NCI-H82 (cell line): Measurements from ENCODE around the gene SH3PXD2B.
"Not testable (repeated sequence)": the region's sequence is repeated elsewhere in the genome, so short reads cannot be mapped to it uniquely, and the experiment has no call there.

Experiments used
- DNase-seq: peaks from one replicate; lab custom pipeline; 2025; lab: John Stamatoyannopoulos, UW

Gene SH3PXD2B

DNA sequence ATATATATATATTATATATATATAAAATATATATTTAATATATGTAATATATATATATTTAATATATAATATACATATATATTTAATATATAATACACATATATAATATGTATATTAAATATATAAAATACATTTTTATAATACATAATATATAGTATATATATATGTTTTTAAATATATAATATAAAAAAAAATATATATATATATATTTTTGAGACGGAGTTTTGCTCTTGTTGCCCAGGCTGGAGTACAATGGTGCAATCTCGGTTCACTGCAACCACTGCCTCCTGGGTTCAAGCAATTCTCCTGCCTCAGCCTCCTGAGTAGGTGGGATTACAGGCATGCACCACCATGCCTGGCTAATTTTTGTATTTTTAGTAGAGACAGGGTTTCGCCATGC lies 85.6 kb downstream of the SH3PXD2B start:
- DNase-seq, result not testable (repeated sequence)

DNA sequence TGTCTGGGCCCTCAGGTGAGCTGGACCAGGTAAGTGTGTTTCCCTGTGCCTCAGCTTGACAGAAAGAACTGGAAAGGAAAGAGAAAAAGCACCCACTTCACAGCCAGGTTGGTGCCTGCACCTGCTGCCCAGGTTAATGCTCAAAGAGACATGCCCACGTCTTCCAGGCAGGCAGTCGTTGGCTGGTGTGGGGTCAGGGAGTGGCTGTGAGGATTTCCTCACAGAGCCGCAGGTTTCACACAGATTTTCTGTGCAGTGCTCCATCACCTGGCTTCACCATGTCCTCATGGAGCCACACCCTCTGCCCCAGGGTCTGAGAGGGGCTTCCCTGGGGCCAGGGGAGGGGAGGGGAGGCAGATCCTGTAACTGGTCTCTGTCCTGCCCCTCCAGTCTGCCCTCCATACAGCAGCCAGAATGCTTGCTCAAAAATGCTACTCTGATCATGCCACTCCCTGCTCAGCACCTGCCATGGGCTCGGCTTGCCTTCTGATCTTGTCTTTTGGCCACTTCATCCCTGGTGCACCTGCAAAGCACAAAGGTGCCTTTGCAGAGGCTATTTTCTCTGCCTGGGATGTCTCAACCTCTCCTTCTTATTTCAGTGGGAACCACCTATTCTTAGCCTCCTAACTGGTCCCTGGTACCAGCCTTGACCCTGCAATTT lies 88.2 kb downstream of the SH3PXD2B start:
- DNase-seq, result no peak

DNA sequence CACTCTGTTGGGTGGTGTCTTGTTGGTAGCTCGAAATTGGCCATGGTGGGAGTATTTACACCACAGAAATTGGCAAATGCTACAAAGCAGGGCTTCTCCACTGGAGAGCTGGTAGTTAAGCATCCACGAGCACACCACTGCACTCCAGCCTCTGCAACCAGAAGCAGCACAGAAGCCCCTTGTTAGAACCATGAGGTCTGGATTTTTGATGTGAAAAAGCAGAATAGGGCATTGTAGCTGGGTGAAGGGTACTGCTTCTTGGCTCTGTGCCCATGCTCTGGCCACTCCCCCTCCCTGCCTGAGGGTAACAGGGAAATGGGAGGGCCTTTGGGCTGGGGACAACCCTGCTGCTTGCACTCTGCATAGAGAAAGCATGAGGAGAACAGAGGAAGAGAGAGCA lies 89.6 kb downstream of the SH3PXD2B start:
- DNase-seq, result no peak

DNA sequence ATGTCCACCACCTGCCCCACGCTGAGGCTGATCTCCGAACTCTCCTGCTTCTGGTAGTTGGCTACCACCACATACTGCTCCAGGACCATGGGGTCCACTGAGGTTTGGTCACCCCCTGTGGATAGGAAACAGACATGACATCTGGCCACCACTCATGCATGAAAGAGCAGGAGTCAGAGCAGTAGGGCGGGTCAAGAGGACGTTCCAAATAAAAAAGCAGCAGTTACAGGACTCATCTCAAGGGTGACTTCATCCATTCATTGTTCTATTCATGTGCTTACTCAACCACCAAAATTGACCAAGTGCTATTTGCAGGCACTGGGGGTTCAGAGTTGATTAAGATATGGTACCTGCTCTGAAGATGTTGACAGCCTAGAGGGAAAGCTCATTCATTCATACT lies 91.6 kb downstream of the SH3PXD2B start:
- DNase-seq, result no peak

DNA sequence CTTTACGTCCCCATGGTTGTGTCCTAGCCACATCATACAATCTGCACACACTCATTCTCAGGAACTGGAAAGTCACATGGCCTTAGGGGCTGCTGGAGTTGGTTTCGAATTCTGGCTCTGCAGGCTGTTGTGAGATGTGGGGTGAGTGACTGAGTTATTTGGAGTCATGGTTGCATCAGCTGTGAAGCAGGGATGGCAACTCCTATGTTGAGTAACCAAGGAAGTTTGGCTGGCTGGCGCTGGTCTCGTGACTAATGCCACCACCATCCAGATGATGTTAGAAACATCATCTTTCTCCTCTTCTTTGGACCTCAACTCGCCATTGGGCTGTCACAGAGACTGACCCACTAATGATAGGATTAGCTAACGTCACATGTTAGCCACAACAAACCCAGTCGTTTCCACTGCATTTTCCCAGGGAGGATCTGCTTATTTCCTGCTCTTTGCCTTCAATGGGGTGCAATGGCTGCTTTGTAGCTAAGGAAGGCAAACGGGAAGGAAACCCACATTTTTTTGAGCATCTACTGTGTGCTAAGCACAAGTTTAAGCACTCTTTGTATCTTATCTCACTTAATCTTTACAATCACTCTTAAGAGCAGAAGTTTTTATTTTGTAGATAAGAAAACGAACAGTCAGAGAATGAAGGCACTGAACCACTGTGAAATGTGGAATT lies 92.6 kb downstream of the SH3PXD2B start:
- no peak for DNase-seq

DNA sequence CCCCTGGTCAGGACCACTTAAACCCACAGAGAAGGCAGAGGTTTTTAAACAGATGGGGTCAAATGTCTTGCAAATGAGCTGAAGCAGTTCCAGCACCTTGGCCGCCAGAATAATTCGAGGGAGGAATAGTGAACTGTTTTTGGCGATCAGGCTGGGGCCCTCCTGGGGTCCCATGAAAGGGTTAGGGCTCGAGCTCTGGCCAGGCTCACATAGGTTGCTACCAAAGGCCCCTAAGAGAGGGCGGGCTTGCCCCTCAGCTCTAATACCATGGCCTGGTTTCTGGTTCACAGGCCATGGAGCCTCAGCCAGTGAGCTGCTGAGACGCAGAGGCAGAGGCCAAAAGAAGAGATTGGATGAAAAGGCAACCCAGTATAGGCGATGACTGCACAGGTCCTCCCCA lies 96.0 kb downstream of the SH3PXD2B start:
- no peak for DNase-seq

DNA sequence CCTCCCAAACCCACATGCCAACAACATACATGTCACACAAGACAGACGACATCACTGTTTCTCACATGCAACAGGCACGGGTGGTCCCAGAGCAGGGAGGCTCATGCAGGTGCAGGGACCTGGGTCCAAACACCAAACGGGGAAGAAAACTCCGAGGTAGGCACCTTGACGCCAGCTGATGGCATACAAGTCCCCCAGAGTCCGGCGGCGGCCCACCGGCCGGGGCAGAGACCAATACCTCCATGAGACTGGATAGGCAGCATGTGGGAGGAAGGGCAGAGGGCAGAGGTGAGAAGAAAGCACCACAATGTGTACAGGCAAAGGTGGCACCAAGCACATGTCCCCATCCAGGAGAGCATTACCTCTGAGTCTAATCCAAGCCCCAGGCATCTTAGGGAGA lies 97.8 kb downstream of the SH3PXD2B start:
- no peak for DNase-seq

DNA sequence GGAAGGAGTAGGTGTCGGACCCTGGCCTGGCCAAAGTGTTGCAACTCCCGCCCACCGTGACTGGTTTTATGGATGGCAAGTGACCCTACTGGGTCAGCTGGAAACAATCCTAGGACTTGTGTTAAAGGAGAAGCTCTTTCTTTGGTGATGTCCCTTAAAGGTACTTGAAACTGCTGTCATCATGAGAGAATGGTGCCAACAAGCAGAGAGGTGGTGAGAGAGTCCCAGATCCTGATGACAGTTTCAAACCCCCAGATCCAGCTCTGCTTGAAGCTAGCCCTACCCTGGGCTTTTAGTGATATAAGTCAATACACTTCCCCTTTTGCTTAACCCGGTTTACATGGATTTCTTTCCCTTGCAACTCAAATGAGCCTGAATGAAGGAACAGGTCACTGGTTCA lies 98.3 kb downstream of the SH3PXD2B start:
- no peak for DNase-seq

DNA sequence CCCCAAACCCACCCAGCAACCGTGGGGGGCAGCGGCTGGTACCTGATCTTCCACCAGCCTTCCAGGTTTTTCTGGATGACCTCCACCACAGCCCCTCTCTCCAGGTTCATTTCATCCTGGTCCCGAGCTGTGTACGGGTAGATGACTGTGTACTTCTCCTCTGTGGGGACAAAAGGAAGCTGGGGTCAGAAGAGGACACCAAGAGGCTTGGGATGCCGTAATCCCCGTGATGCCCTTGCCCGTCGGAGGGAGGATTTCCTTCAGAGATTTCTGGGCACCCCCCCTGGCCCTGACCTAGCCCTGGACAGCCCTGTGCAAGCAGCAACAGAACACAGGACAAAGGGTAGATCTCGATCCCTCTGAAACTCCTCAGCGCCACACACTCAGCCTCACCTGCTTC lies 100.5 kb downstream of the SH3PXD2B start:
- DNase-seq, result no peak

DNA sequence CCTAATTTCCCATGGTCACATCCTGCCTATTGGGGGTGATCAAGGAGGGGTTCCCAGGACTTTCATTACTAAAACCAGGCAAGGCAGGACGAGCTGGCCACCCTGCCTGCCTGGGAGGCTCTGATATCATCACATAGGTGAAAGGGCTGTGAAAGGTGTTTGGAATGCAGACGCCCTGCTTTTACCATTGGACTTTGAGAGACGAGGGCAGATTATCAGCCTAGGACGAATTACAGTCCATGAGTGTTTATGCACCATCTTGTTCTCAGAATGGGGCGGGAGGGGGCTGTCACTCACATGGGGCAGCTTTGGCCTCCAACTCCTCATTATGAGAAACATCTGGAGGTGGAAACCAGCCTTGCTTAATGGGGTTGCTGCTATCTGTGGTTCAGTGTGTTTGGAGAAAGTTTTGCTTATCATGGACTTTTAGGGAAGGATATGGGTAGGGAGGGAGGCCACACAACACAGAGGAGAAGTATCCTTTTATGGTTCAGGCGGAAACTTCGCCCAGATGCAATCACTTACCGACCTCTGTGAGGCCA lies 101.0 kb downstream of the SH3PXD2B start:
- no peak for DNase-seq

DNA sequence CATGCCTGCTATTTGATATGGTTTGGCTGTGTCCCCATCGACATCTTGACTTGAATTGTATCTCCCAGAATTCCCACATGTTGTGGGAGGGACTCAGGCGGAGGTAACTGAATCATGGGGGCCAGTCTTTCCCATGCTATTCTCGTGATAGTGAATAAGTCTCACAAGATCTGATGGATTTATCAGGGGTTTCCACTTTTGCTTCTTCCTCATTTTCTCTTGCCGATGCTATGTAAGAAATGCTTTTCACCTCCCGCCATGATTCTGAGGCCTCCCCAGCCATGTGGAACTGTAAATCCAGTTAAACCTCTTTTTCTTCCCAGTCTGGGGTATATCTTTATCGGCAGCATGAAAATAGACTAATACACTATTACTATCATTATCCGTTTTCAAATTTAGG lies 101.8 kb downstream of the SH3PXD2B start:
- DNase-seq, result not testable (repeated sequence)

DNA sequence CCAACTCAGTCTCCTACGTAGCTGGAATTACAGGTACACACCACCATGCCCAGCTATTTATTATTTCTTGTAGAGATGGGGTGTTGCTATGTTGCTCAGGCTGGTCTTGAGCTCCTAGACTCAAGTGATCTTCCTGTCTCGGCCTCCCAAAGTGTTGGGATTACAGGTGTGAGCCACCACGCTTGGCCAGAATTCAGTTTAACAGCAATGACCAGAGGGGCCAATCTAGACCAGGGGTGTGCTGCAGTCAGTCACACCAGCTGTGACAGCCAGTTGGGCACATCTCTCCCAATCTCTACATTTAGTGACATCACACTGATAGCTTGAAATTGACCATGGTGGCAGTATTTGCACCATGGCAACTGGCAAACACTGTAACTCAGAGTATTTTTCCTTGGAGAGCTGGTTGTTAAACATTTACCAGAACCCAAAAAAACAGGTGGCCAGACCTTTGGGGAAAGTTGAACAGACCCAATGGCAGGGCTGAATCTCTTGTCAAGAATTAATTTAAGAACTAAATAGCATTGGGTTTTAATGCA lies 103.0 kb downstream of the SH3PXD2B start:
- no peak for DNase-seq

DNA sequence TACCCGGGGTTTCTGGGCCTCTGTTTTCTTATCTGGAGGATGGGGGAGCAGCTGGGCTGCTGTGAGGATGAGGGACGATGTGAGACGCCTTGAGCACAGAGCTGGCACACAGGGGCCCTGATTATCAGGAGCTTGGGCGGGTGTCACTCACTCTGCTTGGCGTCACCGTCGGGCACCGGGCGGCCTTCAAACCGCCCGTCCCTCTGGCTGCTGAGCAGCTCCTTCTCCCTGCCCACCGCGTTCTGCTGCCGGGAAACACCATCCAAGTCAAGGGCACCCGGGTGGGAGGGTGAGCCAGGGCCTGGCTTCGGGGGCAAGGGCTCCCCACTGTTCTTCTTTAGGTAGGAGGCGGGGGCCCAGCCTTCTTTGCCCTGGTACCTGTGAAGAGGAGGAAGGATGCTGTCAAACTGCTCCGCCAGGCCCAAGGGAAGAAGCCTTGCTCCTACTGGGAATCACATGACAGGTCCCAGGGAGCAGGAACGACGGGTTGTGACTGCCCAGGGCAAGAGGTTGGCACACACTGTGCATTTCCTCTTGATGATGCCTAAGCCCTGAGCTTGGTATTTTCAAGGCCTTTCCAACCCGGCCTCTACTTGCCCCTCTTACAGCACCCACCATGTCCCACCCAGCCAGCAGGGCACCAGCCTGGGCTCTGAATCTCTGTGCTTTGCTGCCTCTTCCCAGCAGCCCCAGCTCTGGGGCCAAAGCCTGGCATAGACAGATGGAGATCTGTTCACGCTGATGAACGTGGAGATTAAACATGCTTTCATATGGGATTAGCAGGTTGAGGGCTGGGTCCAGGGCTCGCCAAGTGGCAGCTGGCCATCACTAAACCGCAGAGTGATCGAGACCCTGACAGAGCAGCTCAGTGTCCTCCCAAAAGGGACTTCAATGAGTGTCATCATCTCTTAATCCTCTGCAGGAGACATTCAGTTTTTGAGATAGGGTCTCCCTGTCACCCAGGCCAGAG lies 103.8 kb downstream of the SH3PXD2B start:
- DNase-seq, result peak; percentile 74

DNA sequence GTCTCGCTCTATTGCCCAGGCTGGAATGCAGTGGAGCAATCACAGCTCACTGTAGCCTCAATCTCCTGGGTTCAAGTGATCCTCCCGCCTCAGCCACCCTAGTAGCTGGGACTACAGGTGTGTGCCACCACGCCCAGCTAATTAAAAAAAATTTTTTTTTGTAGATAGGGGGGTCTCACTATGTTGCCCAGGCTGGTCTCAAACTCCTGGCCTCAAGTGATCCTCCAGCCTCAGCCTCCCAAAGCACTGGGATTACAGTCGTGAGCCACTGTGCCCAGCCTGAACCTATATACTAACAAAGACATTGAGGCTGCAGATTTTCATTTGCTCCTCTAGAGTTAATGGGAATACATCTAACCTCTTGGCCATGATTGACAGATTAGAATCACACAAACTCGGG lies 105.6 kb downstream of the SH3PXD2B start:
- not testable (repeated sequence) for DNase-seq

DNA sequence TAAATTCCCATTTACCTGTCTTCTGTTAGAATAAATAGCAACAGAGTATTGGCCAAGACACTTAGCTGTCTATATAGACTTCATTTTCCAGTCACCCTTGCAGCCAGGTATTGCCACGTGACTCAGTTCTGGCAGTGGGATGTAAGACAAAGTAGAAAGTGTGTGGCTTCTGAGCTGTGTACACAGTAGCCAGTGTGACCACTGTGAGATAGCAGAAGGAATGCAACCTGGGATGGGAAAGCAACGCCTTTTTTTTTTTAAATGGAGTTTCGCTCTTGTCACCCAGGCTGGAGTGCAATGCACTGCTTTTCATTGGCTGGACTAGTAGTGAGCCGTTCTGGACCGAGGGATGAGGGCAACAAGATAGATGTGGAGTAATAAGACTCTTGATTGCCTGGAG lies 106.2 kb downstream of the SH3PXD2B start:
- DNase-seq, result no peak

DNA sequence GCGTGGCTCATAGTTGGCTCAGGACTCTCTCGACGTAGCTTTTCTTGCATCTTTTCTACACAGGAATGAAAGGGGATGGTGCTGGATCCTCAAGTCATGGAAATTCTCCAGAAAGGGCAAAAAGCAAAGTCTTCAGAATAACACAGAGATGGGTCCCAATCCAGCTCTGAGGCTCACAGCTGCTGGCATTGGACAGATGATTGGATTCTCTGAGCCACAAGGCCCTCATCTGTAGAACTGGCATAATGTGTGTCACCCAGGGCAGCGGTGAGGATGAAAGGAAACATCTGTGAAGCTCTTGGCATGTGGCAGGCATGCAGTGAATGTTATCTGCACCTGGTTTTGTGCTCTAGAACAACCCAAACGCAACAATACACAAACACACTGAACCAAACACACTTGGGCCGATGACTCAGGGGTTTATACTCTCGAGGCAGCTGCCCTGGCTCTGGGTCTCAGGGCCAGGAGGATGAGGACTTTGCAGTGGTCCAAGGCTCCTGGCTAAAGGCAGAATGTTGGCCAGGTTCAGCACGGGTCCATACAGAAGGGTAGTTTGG lies 106.8 kb downstream of the SH3PXD2B start:
- no peak for DNase-seq

DNA sequence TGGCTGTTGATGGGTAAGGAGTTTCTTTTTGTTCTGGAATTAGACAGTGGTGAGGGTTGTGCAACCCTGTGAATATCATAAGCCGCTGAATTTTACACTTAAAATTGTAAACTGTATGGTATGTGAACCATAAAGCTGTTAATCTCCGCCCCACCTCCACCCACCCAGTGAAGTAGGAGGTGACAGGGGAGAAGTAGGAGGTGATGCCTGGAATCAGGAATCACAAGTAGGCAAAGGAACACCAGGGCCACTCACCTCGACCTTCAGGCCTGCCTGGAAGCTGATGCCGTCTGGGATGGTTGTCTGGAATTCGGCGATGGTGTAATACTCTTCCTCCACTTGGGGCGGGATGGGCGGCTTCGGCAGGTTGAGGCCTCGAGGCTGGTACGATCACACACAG lies 108.4 kb downstream of the SH3PXD2B start:
- no peak for DNase-seq

DNA sequence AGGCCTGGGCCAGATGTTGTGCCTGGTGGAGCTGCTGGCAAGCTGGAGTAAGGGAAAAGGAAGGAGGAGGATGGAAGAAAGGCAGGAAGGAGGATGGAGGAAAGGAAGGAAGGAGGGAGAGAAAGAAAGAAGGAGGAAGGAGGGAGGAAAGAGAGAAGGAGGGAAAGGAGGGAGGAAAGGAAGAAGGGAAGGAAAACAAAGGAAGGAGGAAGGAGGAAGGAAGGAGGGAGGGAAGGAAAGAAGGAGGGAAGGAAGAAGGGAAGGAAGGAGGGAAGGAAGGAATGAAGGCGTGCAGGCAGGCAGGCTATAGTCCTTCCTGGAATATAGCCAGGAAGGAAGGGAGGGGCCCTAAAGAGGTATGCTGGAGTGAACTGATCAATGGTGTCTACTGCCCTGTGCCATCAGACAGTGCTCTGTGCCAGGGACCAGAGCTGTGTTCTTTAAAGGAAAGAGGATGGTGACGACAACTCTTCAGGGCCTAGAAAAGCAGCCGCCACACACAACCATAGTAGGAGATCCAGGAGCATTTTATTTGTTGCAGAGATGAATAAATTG lies 109.4 kb downstream of the SH3PXD2B start:
- no peak for DNase-seq

DNA sequence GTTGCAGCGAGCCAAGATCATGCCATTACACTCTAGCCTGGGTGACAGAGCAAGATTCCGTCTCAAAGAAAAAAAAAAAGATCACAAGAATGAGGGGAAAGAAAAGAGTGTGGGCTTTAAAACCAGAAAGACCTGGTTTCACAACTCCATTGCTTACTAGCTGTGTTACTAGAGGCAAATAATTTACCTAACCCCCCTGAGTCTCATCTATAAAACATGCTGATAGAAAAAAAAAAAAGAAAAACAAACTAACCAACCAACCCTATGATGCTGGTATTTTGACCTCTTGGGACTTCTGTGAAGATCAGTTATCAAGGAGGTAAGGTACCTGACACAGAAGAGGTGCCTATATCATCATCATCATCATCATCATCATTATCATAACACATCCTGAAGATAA lies 110.6 kb downstream of the SH3PXD2B start:
- DNase-seq, result no peak

DNA sequence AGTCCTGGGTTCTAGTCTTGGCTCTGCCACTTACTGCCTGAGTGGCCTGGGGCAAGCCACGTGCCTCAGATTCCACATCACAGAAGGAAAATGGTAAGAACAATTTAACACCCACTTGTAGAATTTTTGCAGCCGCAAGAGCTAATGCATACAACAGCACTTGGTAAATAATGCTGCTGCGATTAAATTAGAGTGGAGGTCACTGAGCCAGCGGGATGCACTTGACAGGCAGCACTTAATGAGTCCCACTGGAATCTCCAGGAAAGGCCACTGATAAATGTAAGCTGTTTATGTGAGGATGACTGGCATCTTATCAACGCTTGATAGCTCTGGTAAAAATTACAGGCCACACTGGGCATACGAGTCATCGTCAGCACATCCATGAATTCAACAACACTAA lies 111.4 kb downstream of the SH3PXD2B start:
- DNase-seq, result no peak
